ENCODE results near the gene THSD8. TPM values are rescaled to one million over a fixed set of nuclear protein-coding genes. Genes with fewer than 3 reads are reported as not detected.

THSD8 gene
- total and polyA plus RNA-seq, 2 experiments from 2014 or later, result 5.1 TPM; not detected in 1

- H3K4me2 ChIP-seq, result peak overlapping the region; percentile 98
- H3K4me3 ChIP-seq, result peak overlapping the region; percentile 59
- TF ChIP-seq EZH2 (IDR thresholded peaks at IDR 0.05; ENCODE audit: borderline replicate concordance) (no peak), CTCF (IDR thresholded peaks at IDR 0.05; ENCODE audit: poor library complexity) (no peak), EZH2phosphoT487 (IDR thresholded peaks at IDR 0.05; ENCODE audit: low read depth, severe bottlenecking, unreplicated experiment) (no peak)
- peak overlapping the region; percentile 46 for H2AFZ ChIP-seq
- no peaks in the 10 kb centered on the region for H3K27me3 ChIP-seq
- H4K20me1 ChIP-seq (ENCODE audit: insufficient read depth, poor library complexity, severe bottlenecking), result no peaks in the 10 kb centered on the region
- 34% methylated on average over 6 of the region's 6 CpGs for WGBS (ENCODE audit: low lambda C conversion rate, missing lambda C conversion rate)
- H3K4me1 ChIP-seq (ENCODE audit: insufficient read depth), result peaks cover 35% of the 10 kb centered on the region
- H3K36me3 ChIP-seq (replicated peaks; ENCODE audit: insufficient read depth, low read depth), result no peaks in the 10 kb centered on the region
- no peaks in the 10 kb centered on the region for H3K9me3 ChIP-seq (ENCODE audit: low read depth)
- peak overlapping the region; percentile 96 for H3K27ac ChIP-seq
- peaks cover 14% of the 10 kb centered on the region for H3K79me2 ChIP-seq
- no peaks in the 10 kb centered on the region for H3K9me2 ChIP-seq (replicated peaks; ENCODE audit: insufficient read depth)
- DNase-seq (ENCODE audit: low spot score), result no peak
These were observed 23.0 kb upstream of the THSD8 start for GRCh38 chr19:12778905-12779161.

- H3K27me3 ChIP-seq, result no peaks in the 10 kb centered on the region
- no peak overlapping the region for H3K4me3 ChIP-seq
- H3K36me3 ChIP-seq (replicated peaks; ENCODE audit: insufficient read depth, low read depth), result no peaks in the 10 kb centered on the region
- TF ChIP-seq EZH2phosphoT487 (IDR thresholded peaks at IDR 0.05; ENCODE audit: low read depth, severe bottlenecking, unreplicated experiment) (no peak), EZH2 (IDR thresholded peaks at IDR 0.05; ENCODE audit: borderline replicate concordance) (no peak), CTCF (IDR thresholded peaks at IDR 0.05; ENCODE audit: poor library complexity) (no peak)
- peaks cover 10% of the 10 kb centered on the region for H3K79me2 ChIP-seq
- H3K9me3 ChIP-seq (ENCODE audit: low read depth), result no peaks in the 10 kb centered on the region
- H3K4me1 ChIP-seq (ENCODE audit: insufficient read depth), result peaks cover 40% of the 10 kb centered on the region
- peak overlapping the region; percentile 96 for H3K27ac ChIP-seq
- no peak overlapping the region for H2AFZ ChIP-seq
- peak overlapping the region; percentile 98 for H3K4me2 ChIP-seq
- peak; percentile 82 for DNase-seq (ENCODE audit: low spot score)
- WGBS (ENCODE audit: low lambda C conversion rate, missing lambda C conversion rate), result 70% methylated on average over 15 of the region's 15 CpGs
- H4K20me1 ChIP-seq (ENCODE audit: insufficient read depth, poor library complexity, severe bottlenecking), result no peaks in the 10 kb centered on the region
- no peaks in the 10 kb centered on the region for H3K9me2 ChIP-seq (replicated peaks; ENCODE audit: insufficient read depth)
These were observed 22.5 kb upstream of the THSD8 start for GRCh38 chr19:12779162-12779993.

GRCh38 chr19:12782174-12782423 is 19.8 kb upstream of the THSD8 start:
- no peak for DNase-seq (ENCODE audit: low spot score)
- WGBS (ENCODE audit: low lambda C conversion rate, missing lambda C conversion rate), result 25% methylated on average over 12 of the region's 12 CpGs
- TF ChIP-seq EZH2 (IDR thresholded peaks at IDR 0.05; ENCODE audit: borderline replicate concordance) (no peak), CTCF (IDR thresholded peaks at IDR 0.05; ENCODE audit: poor library complexity) (no peak), EZH2phosphoT487 (IDR thresholded peaks at IDR 0.05; ENCODE audit: low read depth, severe bottlenecking, unreplicated experiment) (no peak)
- Histone ChIP-seq H3K27ac (peak overlapping the region; percentile 99), H4K20me1 (ENCODE audit: insufficient read depth, poor library complexity, severe bottlenecking) (no peaks in the 10 kb centered on the region), H3K9me2 (replicated peaks; ENCODE audit: insufficient read depth) (no peaks in the 10 kb centered on the region), H3K36me3 (replicated peaks; ENCODE audit: insufficient read depth, low read depth) (no peaks in the 10 kb centered on the region), H3K9me3 (ENCODE audit: low read depth) (no peaks in the 10 kb centered on the region), H2AFZ (peak overlapping the region; percentile 55), H3K79me2 (peaks cover 2% of the 10 kb centered on the region), H3K27me3 (no peaks in the 10 kb centered on the region), H3K4me3 (peak overlapping the region; percentile 41), H3K4me2 (peak overlapping the region; percentile 98), H3K4me1 (ENCODE audit: insufficient read depth) (peaks cover 68% of the 10 kb centered on the region)
